Panc1 (cell line): ENCODE results near the gene GADD45G. TPM values are rescaled to one million over a fixed set of nuclear protein-coding genes. Genes with fewer than 3 reads are reported as not detected.

Source experiments
- ATAC-seq: fragments of 200-7000 bp; cut with Tn5 transposase; 2 replicates; pipeline ENCODE4 v1.9.1; 2020; ENCODE audit warnings: mild to moderate bottlenecking, moderate library complexity
- BruUV-seq: library from RNA; stranded (reverse); fragments of 400-500 nt; replicated peaks from 2 replicates; lab custom pipeline; 2021; lab: Mats Ljungman, UMichigan
- CTCF ChIA-PET: fragments of 300-600 bp; sonication (Branson Sonifier 250); formaldehyde crosslinking; loops from one replicate; lab custom pipeline; 2022; ENCODE audit warnings: antibody characterized with exemption; lab: Charles Lee
- POLR2A ChIA-PET: fragments of 300-600 bp; sonication (Branson Sonifier 250); formaldehyde crosslinking; loops from one replicate; lab custom pipeline; 2022; ENCODE audit warnings: antibody characterized with exemption; lab: Charles Lee
- DNase-seq: peaks from one replicate; pipeline ENCODE4 v3.0.0-alpha.2; 2010; ENCODE audit warnings: low read depth, low spot score
- H3K27ac ChIP-seq: 2 replicates; pipeline ENCODE4 v1.5.1; 2011; ENCODE audit warnings: mild to moderate bottlenecking, low read length, inconsistent platforms
- H3K27me3 ChIP-seq: fragments of 200-500 bp; sonication (Bioruptor generic); 2 replicates; pipeline ENCODE4 v1.6.0; 2014; ENCODE audit warnings: low read length, inconsistent platforms; ENCODE audit not compliant: control insufficient read depth, insufficient read depth
- H3K36me3 ChIP-seq: fragments of 200-500 bp; sonication (Bioruptor generic); 2 replicates; pipeline ENCODE4 v1.5.1; 2014; ENCODE audit warnings: inconsistent platforms, mild to moderate bottlenecking, low read length, moderate library complexity; ENCODE audit not compliant: control insufficient read depth, insufficient read depth
- H3K4me1 ChIP-seq: 2 replicates; pipeline ENCODE4 v1.5.1; 2011; ENCODE audit warnings: inconsistent platforms, mild to moderate bottlenecking, low read length, moderate library complexity; ENCODE audit not compliant: control insufficient read depth, insufficient read depth
- H3K4me3 ChIP-seq, 2 experiments: 2 replicates each; pipeline ENCODE4 v1.5.1; 2011 to 2012; ENCODE audit warnings: low read depth in 2 of 2, low read length in 2 of 2, mild to moderate bottlenecking in 2 of 2, inconsistent platforms in 1 of 2, moderate library complexity in 1 of 2
- H3K9me3 ChIP-seq: fragments of 200-500 bp; sonication (Bioruptor generic); 2 replicates; pipeline ENCODE4 v1.5.1; 2014; ENCODE audit warnings: low read depth, mild to moderate bottlenecking, inconsistent platforms, low read length, moderate library complexity; ENCODE audit not compliant: control insufficient read depth, insufficient read depth
- CTCF ChIP-seq: fragments of 450-650 bp; IDR thresholded peaks from 2 replicates; pipeline ENCODE4 v1.5.1; 2017; ENCODE audit warnings: mild to moderate bottlenecking
- POLR2AphosphoS5 ChIP-seq: IDR thresholded peaks from 2 replicates; pipeline ENCODE4 v1.6.1; 2012; ENCODE audit warnings: mild to moderate bottlenecking, low read depth, low read length, moderate library complexity
- REST ChIP-seq, 2 experiments: IDR thresholded peaks; 2 replicates each; pipeline ENCODE4 v1.6.1; 2011 to 2012; ENCODE audit warnings: low read depth in 2 of 2, control low read depth in 1 of 2, low read length in 1 of 2, mild to moderate bottlenecking in 1 of 2, moderate library complexity in 1 of 2; ENCODE audit not compliant: insufficient read depth in 1 of 2
- SIN3A ChIP-seq: IDR thresholded peaks from 2 replicates; pipeline ENCODE4 v1.6.1; 2012; ENCODE audit warnings: low read depth, mild to moderate bottlenecking, low read length, moderate library complexity, borderline replicate concordance; ENCODE audit not compliant: insufficient read depth
- TCF7L2 ChIP-seq: IDR thresholded peaks from 2 replicates; pipeline ENCODE4 v1.6.1; 2011; ENCODE audit warnings: mild to moderate bottlenecking, low read depth, low read length, inconsistent platforms
- in situ Hi-C: cut with HindIII; loops from 2 replicates; pipeline ENCODE4 v1.10.0; 2016; ENCODE audit warnings: low sequenced_read_pairs, low pct_unique_long_range_greater_than_20kb
- intact Hi-C: fragments of 100-400 bp; cut with micrococcal nuclease; formaldehyde crosslinking; loops from one replicate; pipeline ENCODE4 v1.10.0; 2022; ENCODE audit not compliant: unreplicated experiment
- total RNA-seq: library from RNA; stranded (reverse); gene quantifications from one replicate; pipeline ENCODE4 v1.2.1, GENCODE V29; 2021; ENCODE audit not compliant: unreplicated experiment

Gene GADD45G
- total RNA-seq, 1 experiment from 2014 or later: 1.2 TPM

- DNase-seq (no peak), ATAC-seq (no peak)
- BruUV-seq: no TSS peak
- POLR2A ChIA-PET: no interaction called here
- Histone ChIP-seq H3K9me3 (no peaks in the 10 kb centered on the region), H3K27ac (no peak overlapping the region), H3K4me1 (peaks cover 5% of the 10 kb centered on the region), H3K36me3 (no peaks in the 10 kb centered on the region), H3K27me3 (no peaks in the 10 kb centered on the region; the same call in 1 of the 2 replicates), H3K4me3 (no peak overlapping the region)
- TF ChIP-seq SIN3A (no peak), REST (IDR thresholded peaks at IDR 0.05; ENCODE audit: insufficient read depth in 1 of 2, low read depth in 2 of 2, low read length in 1 of 2) (no peak), POLR2AphosphoS5 (no peak), TCF7L2 (no peak), CTCF (no peak)
- intact Hi-C loops (loop anchor here (10.0 kb wide), 1 partner anchor 324 kb away; no protein-coding TSS in a partner anchor), in situ Hi-C loops (no loop called here)
- CTCF ChIA-PET: interaction anchor here (0.6 kb wide), 1 partner anchor 24 kb away, joined by 4 read pairs; no protein-coding TSS in a partner anchor
These were observed 4.0 kb upstream of the GADD45G start for GRCh38 chr9:89600831-89601230.

DNA sequence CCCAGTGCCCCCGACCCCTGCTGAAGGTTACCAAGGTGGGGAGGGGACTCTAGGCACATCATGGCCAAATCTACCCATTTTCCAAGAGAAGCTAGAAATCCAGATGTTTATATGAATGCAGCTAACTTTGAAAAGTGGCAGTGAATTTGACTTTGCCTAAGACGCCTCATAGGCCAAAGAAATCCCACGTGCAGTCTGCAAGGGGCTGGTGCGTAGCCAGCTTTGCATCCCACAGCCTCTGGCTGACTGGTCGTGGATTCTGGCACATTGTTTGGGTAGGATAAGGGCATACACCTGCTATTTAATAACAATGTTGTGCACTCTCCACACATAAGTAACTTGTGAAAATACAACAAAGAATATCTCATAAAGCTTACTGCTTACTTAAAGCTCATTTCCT, 3.5 kb upstream of the GADD45G start:
- Histone ChIP-seq H3K36me3 (no peaks in the 10 kb centered on the region), H3K4me3 (no peak overlapping the region), H3K27ac (no peak overlapping the region), H3K27me3 (no peaks in the 10 kb centered on the region; the same call in 1 of the 2 replicates), H3K9me3 (no peaks in the 10 kb centered on the region), H3K4me1 (peaks cover 5% of the 10 kb centered on the region)
- ChIA-PET CTCF (interaction anchor here (0.6 kb wide), 1 partner anchor 25 kb away, joined by 4 read pairs; no protein-coding TSS in a partner anchor), POLR2A (no interaction called here)
- no TSS peak for BruUV-seq
- intact Hi-C loops (loop anchor here (10.0 kb wide), 1 partner anchor 323 kb away; no protein-coding TSS in a partner anchor), in situ Hi-C loops (no loop called here)
- TF ChIP-seq POLR2AphosphoS5 (no peak), SIN3A (no peak), TCF7L2 (no peak), CTCF (no peak), REST (IDR thresholded peaks at IDR 0.05; ENCODE audit: insufficient read depth in 1 of 2, low read depth in 2 of 2, low read length in 1 of 2) (no peak)
- ATAC-seq (no peak), DNase-seq (no peak)
